Bone marrow (tissue), 2 donors: ENCODE results near the gene HS6ST1.
"Not testable (repeated sequence)": the region's sequence is repeated elsewhere in the genome, so short reads cannot be mapped to it uniquely, and the experiment has no call there.

Experiments used
- DNase-seq, 2 donors: peaks; one replicate each; lab custom pipeline; 2025; lab: John Stamatoyannopoulos, UW

The HS6ST1 gene

GRCh38 chr2:128268611-128269010, 50.1 kb downstream of the HS6ST1 start:
- DNase-seq, result not testable (repeated sequence)

- DNase-seq, result not testable (repeated sequence)
These were observed 50.5 kb downstream of the HS6ST1 start for GRCh38 chr2:128268145-128268544.

GRCh38 chr2:128267649-128268048, 51.0 kb downstream of the HS6ST1 start:
- DNase-seq, result not testable (repeated sequence)

GRCh38 chr2:128267197-128267596, 51.5 kb downstream of the HS6ST1 start:
- DNase-seq, result not testable (repeated sequence)

GRCh38 chr2:128266463-128266862, 52.2 kb downstream of the HS6ST1 start:
- not testable (repeated sequence) for DNase-seq

- not testable (repeated sequence) for DNase-seq
These were observed 53.1 kb downstream of the HS6ST1 start for GRCh38 chr2:128265608-128265993.

GRCh38 chr2:128264881-128265607, 53.6 kb downstream of the HS6ST1 start:
- DNase-seq, result no peak

- DNase-seq, result no peak
These were observed 54.8 kb downstream of the HS6ST1 start for GRCh38 chr2:128263902-128264331.

GRCh38 chr2:128262315-128263253, 56.1 kb downstream of the HS6ST1 start:
- DNase-seq, result no peak

GRCh38 chr2:128261245-128262128, 57.2 kb downstream of the HS6ST1 start:
- DNase-seq, result no peak

- no peak for DNase-seq
These were observed 58.2 kb downstream of the HS6ST1 start for GRCh38 chr2:128260239-128261138.

- DNase-seq, result no peak
These were observed 59.1 kb downstream of the HS6ST1 start for GRCh38 chr2:128259585-128259984.

- no peak for DNase-seq
These were observed 60.5 kb downstream of the HS6ST1 start for GRCh38 chr2:128258218-128258617.

GRCh38 chr2:128252501-128252900, 66.2 kb downstream of the HS6ST1 start:
- no peak for DNase-seq

GRCh38 chr2:128252086-128252485, 66.6 kb downstream of the HS6ST1 start:
- not testable (repeated sequence) for DNase-seq

GRCh38 chr2:128250229-128251025, 68.2 kb downstream of the HS6ST1 start:
- no peak for DNase-seq

- DNase-seq, result no peak
These were observed 69.1 kb downstream of the HS6ST1 start for GRCh38 chr2:128249555-128249954.

GRCh38 chr2:128245813-128246212, 72.9 kb downstream of the HS6ST1 start:
- no peak for DNase-seq

GRCh38 chr2:128241896-128242295, 76.8 kb downstream of the HS6ST1 start:
- DNase-seq, result no peak
